ENCODE results near the gene RAB4A. TPM values are rescaled to one million over a fixed set of nuclear protein-coding genes. Genes with fewer than 3 reads are reported as not detected.

Gene RAB4A
- total RNA-seq, 2 experiments from 2014 or later, result 26.5 to 27.2 TPM

- Mint-ChIP-seq H3K4me3 (no peak overlapping the region), H3K9me3 (ENCODE audit: low read depth) (no peaks in the 10 kb centered on the region), H3K4me1 (peaks cover 4% of the 10 kb centered on the region), H3K27ac (no peak overlapping the region), H3K27me3 (peaks cover 31% of the 10 kb centered on the region), H3K36me3 (no peaks in the 10 kb centered on the region)
- CTCF ChIA-PET, result interaction anchor here (5.3 kb wide), 1 partner anchor 24 kb away, joined by 31 read pairs; no protein-coding TSS in a partner anchor
- no peak for ATAC-seq
- DNase-seq, result no peak
These were observed 39.8 kb upstream of the RAB4A start for GRCh38 chr1:229230893-229231753.

DNA sequence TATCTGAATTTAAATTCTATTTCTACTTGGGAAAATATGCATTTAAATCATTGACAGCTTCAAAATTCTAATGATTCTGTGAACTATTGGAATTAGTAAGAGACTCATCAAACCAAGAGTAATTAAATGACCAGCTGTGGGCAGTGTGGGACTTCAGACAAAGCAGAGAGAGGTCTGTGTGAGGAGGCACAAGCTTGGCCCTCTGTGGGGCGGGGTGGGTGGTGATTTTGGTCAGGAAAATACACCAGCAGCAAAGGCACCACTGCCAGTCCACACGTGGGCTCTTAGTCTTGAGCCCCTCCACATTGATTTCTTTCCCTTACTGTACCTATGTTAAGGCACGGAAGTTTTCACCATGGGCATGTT is 39.2 kb upstream of the RAB4A start:
- H3K4me3 Mint-ChIP-seq, result no peak overlapping the region
- no peak overlapping the region for H3K27ac Mint-ChIP-seq
- peaks cover 4% of the 10 kb centered on the region for H3K4me1 Mint-ChIP-seq
- H3K27me3 Mint-ChIP-seq, result peaks cover 31% of the 10 kb centered on the region
- CTCF ChIA-PET, result interaction anchor here (5.3 kb wide), 1 partner anchor 24 kb away, joined by 31 read pairs; no protein-coding TSS in a partner anchor
- DNase-seq, result no peak
- no peaks in the 10 kb centered on the region for H3K36me3 Mint-ChIP-seq
- H3K9me3 Mint-ChIP-seq (ENCODE audit: low read depth), result no peaks in the 10 kb centered on the region
- no peak for ATAC-seq

- Mint-ChIP-seq H3K9me3 (ENCODE audit: low read depth) (no peaks in the 10 kb centered on the region), H3K27me3 (peaks cover 20% of the 10 kb centered on the region), H3K36me3 (no peaks in the 10 kb centered on the region), H3K27ac (no peak overlapping the region), H3K4me3 (no peak overlapping the region), H3K4me1 (no peaks in the 10 kb centered on the region)
- ATAC-seq, result no peak
- CTCF ChIA-PET, result interaction anchor here (0.7 kb wide), 1 partner anchor 8 kb away, joined by 3 read pairs; no protein-coding TSS in a partner anchor
- DNase-seq, result no peak
These were observed 35.9 kb upstream of the RAB4A start for GRCh38 chr1:229234870-229235472.

GRCh38 chr1:229237320-229237719 is 33.6 kb upstream of the RAB4A start:
- Mint-ChIP-seq H3K27ac (no peak overlapping the region), H3K4me3 (no peak overlapping the region), H3K36me3 (no peaks in the 10 kb centered on the region), H3K27me3 (peaks cover 8% of the 10 kb centered on the region), H3K4me1 (no peaks in the 10 kb centered on the region), H3K9me3 (ENCODE audit: low read depth) (no peaks in the 10 kb centered on the region)
- DNase-seq, result no peak
- ATAC-seq, result no peak
- CTCF ChIA-PET, result interaction anchor here (0.7 to 1.1 kb wide), 3 partner anchors 10 to 107 kb away, joined by 3 to 5 read pairs (median 3); no protein-coding TSS in a partner anchor

GRCh38 chr1:229238231-229238630 is 32.7 kb upstream of the RAB4A start:
- Mint-ChIP-seq H3K36me3 (no peaks in the 10 kb centered on the region), H3K4me1 (no peaks in the 10 kb centered on the region), H3K9me3 (ENCODE audit: low read depth) (no peaks in the 10 kb centered on the region), H3K27ac (no peak overlapping the region), H3K27me3 (peaks cover 8% of the 10 kb centered on the region), H3K4me3 (no peak overlapping the region)
- DNase-seq, result no peak
- no peak for ATAC-seq
- CTCF ChIA-PET, result no interaction called here

DNA sequence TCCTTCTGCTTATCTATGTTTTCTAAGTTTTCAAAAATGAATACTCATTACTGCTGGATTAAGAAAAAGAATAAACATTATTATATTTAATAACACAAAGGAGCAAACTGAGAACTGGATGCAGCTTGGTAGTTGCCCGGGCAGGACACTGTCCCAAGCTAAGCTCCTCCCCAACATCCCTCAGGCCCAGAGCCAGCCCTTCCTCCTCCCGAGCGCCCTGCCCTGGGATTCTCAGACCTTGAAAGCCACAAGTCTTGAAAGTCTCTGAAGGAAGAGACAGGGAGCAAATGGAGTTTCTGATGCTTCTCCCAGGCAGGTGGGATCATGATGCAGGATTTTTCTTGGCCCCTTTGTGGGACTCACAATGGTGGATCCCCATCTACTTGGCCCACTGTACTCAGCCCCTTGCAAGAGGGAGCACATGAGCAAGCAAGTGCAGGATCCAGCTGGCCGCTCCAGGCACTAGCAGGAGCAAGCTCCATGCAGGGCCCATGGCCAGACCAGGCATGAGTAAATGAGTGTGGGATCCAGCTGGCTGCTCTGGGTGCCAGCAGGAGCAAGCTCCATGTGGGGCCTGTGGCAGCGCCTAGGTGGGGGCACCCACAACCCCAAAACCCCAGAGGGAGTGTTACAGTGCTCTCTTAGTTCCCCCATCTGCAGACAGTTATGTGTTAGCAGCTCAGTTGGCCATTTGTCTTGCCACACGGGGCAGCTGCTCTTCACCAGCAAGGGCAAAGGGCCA is 32.1 kb upstream of the RAB4A start:
- CTCF ChIA-PET, result interaction anchor here (1.0 to 2.4 kb wide), 2 partner anchors 10 to 11 kb away, joined by 3 to 9 read pairs; no protein-coding TSS in a partner anchor
- Mint-ChIP-seq H3K27ac (no peak overlapping the region), H3K27me3 (peaks cover 8% of the 10 kb centered on the region), H3K4me1 (no peaks in the 10 kb centered on the region), H3K9me3 (ENCODE audit: low read depth) (peaks cover 4% of the 10 kb centered on the region), H3K4me3 (no peak overlapping the region), H3K36me3 (peaks cover 2% of the 10 kb centered on the region)
- DNase-seq, result no peak
- no peak for ATAC-seq

DNA sequence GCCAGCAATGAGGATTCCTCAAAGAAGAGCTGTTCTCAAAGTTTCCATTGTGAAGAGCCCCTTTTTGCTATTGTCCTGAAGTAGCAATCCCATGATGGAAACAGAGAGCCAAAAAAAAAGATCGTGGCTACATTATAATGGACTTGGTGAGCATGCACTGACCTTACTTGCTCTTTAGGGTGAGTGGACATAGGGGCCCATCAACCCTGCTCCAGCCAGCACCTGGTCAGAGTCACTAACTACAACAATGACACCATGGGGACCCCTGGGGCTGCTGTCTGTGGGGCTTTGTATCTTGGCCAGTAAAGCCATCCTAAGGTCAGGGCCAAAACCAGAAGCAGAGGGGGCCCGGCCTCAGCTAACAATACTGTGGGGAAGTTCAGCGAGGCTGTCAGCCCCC is 30.4 kb upstream of the RAB4A start:
- H3K4me3 Mint-ChIP-seq, result no peak overlapping the region
- DNase-seq (no peak), ATAC-seq (no peak)
- H3K4me1 Mint-ChIP-seq, result no peaks in the 10 kb centered on the region
- CTCF ChIA-PET, result interaction anchor here (2.4 kb wide), 1 partner anchor 13 kb away, joined by 9 read pairs; no protein-coding TSS in a partner anchor
- peaks cover 9% of the 10 kb centered on the region for H3K9me3 Mint-ChIP-seq (ENCODE audit: low read depth)
- H3K27me3 Mint-ChIP-seq, result peaks cover 5% of the 10 kb centered on the region
- peaks cover 2% of the 10 kb centered on the region for H3K36me3 Mint-ChIP-seq
- H3K27ac Mint-ChIP-seq, result no peak overlapping the region

DNA sequence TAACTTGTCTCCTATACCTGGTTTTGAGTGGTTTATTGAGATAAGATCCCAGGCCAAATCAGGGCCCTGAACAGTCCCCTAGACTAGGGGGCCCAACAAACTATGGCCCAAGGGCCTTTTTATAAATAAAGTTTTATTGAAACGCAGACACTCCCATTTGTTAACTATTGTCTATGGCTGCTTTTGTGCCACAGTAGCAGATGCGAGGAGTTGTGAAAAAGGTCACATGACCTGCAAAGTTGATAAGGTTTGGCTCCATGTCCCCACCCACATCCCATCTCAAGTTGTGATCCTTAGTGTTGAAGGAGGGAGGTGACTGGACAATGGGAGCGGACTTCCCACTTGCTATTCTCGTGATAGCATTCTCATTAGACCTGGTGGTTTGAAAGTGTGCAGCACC is 29.5 kb upstream of the RAB4A start:
- Mint-ChIP-seq H3K4me1 (no peaks in the 10 kb centered on the region), H3K36me3 (peaks cover 2% of the 10 kb centered on the region), H3K9me3 (ENCODE audit: low read depth) (peaks cover 9% of the 10 kb centered on the region), H3K4me3 (no peak overlapping the region), H3K27me3 (peaks cover 6% of the 10 kb centered on the region), H3K27ac (no peak overlapping the region)
- no peak for ATAC-seq
- CTCF ChIA-PET, result no interaction called here
- DNase-seq, result no peak

DNA sequence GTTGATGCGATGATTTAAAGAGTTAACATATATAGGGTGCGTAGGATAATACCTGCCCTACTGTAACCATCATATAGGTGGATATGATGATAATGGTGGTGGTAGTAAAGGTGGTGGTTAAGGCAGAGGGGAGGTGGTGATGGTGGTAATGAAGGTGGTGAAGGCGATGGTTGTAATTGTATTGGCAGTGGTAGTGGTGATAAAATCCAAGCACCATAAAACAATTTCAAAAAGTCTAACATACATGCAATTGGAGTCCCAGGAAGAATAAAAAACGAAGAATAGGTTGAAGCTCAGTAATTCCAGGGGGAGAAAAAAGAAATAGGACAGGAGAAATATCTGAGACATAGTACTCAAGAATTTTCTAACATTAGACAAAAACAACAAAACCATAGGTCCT is 27.3 kb upstream of the RAB4A start:
- DNase-seq (no peak), ATAC-seq (no peak)
- Mint-ChIP-seq H3K27me3 (peaks cover 2% of the 10 kb centered on the region), H3K36me3 (peaks cover 2% of the 10 kb centered on the region), H3K4me1 (peaks cover under 1% of the 10 kb centered on the region), H3K9me3 (ENCODE audit: low read depth) (peaks cover 9% of the 10 kb centered on the region), H3K4me3 (no peak overlapping the region), H3K27ac (no peak overlapping the region)
- CTCF ChIA-PET, result interaction anchor here (1.5 to 2.0 kb wide), 2 partner anchors 11 to 16 kb away, joined by 4 to 8 read pairs; no protein-coding TSS in a partner anchor

GRCh38 chr1:229244091-229244490 is 26.8 kb upstream of the RAB4A start:
- ATAC-seq (no peak), DNase-seq (no peak)
- H3K27me3 Mint-ChIP-seq, result peaks cover 2% of the 10 kb centered on the region
- H3K4me1 Mint-ChIP-seq, result peaks cover 4% of the 10 kb centered on the region
- peaks cover 9% of the 10 kb centered on the region for H3K9me3 Mint-ChIP-seq (ENCODE audit: low read depth)
- H3K36me3 Mint-ChIP-seq, result peaks cover 2% of the 10 kb centered on the region
- no peak overlapping the region for H3K27ac Mint-ChIP-seq
- CTCF ChIA-PET, result interaction anchor here (1.5 to 2.0 kb wide), 2 partner anchors 11 to 17 kb away, joined by 4 to 8 read pairs; no protein-coding TSS in a partner anchor
- H3K4me3 Mint-ChIP-seq, result no peak overlapping the region

GRCh38 chr1:229247871-229248270 is 23.0 kb upstream of the RAB4A start:
- CTCF ChIA-PET, result no interaction called here
- Mint-ChIP-seq H3K4me1 (peaks cover 11% of the 10 kb centered on the region), H3K9me3 (ENCODE audit: low read depth) (peaks cover 9% of the 10 kb centered on the region), H3K27me3 (peaks cover 2% of the 10 kb centered on the region), H3K36me3 (peaks cover 2% of the 10 kb centered on the region), H3K4me3 (no peak overlapping the region), H3K27ac (no peak overlapping the region)
- ATAC-seq (no peak), DNase-seq (no peak)

- Mint-ChIP-seq H3K4me3 (no peak overlapping the region), H3K9me3 (ENCODE audit: low read depth) (peaks cover 4% of the 10 kb centered on the region), H3K4me1 (peaks cover 22% of the 10 kb centered on the region), H3K27me3 (peaks cover 2% of the 10 kb centered on the region), H3K36me3 (no peaks in the 10 kb centered on the region), H3K27ac (peak overlapping the region; percentile 34)
- DNase-seq, result peak; percentile 5
- CTCF ChIA-PET, result interaction anchor here (1.2 to 1.9 kb wide), 2 partner anchors 10 to 233 kb away, joined by 3 to 6 read pairs; no protein-coding TSS in a partner anchor
- ATAC-seq, result no peak
These were observed 21.8 kb upstream of the RAB4A start for GRCh38 chr1:229248821-229249817.
